Uterus (tissue), 2 donors: ENCODE data around the gene VNN1.

Experiments used
- CTCF ChIP-seq, 4 experiments: fragments of 200-600 bp in 2 of 4; fragments of 450-650 bp in 2 of 4; sonication (generic) in 2 of 4; IDR thresholded peaks; one replicate each; pipeline ENCODE4 v1.5.1; 2016 to 2019; ENCODE audit warnings: antibody characterized with exemption in 4 of 4, mild to moderate bottlenecking in 2 of 4, moderate library complexity in 1 of 4
- POLR2A ChIP-seq, 2 donors: fragments of 450-650 bp; IDR thresholded peaks; one replicate each; pipeline ENCODE4 v1.6.1; 2016; ENCODE audit warnings: antibody characterized with exemption in 2 of 2, mild to moderate bottlenecking in 1 of 2, moderate library complexity in 1 of 2

GRCh38 chr6:132633362-132633761 lies 80.5 kb downstream of the VNN1 start:
- TF ChIP-seq CTCF (IDR thresholded peaks at IDR 0.05) (no peak), POLR2A (IDR thresholded peaks at IDR 0.05) (no peak)
